Activated B cell treated with CpG ODN at 0.5 μM for 24 hours (primary cell): ENCODE measurements around the gene SETX. TPM values are rescaled to one million over a fixed set of nuclear protein-coding genes. Genes with fewer than 3 reads are reported as not detected.
A peak's percentile ranks its signal among the peaks of the same experiment; 100 is the strongest.

Experiments used
- ATAC-seq: fragments of 200-7000 bp; cut with Tn5 transposase; one replicate; pipeline ENCODE4 v1.10.0; 2021; ENCODE audit warnings: low read depth, mild to moderate bottlenecking, moderate library complexity
- CTCF ChIA-PET: fragments of 350-600 bp; sonication (Branson Sonifier 250); formaldehyde crosslinking; loops from one replicate; lab custom pipeline; 2021; ENCODE audit warnings: antibody characterized with exemption; lab: Charles Lee
- POLR2A ChIA-PET: fragments of 350-600 bp; sonication (Branson Sonifier 250); formaldehyde crosslinking; loops from one replicate; lab custom pipeline; 2021; ENCODE audit warnings: antibody characterized with exemption; lab: Charles Lee
- DNase-seq: peaks from one replicate; pipeline ENCODE4 v3.0.0; 2022
- H3K27ac Mint-ChIP-seq: one replicate; pipeline ENCODE4 v1.8.0; 2020; ENCODE audit warnings: mixed read lengths
- H3K27me3 Mint-ChIP-seq: one replicate; pipeline ENCODE4 v1.8.0; 2021; ENCODE audit warnings: mixed read lengths
- H3K36me3 Mint-ChIP-seq: one replicate; pipeline ENCODE4 v1.8.0; 2021; ENCODE audit warnings: low read depth, mixed read lengths
- H3K4me1 Mint-ChIP-seq: one replicate; pipeline ENCODE4 v1.8.0; 2021; ENCODE audit warnings: mixed read lengths
- H3K4me3 Mint-ChIP-seq: one replicate; pipeline ENCODE4 v1.8.0; 2020; ENCODE audit warnings: mild to moderate bottlenecking, mixed read lengths
- H3K9me3 Mint-ChIP-seq: one replicate; pipeline ENCODE4 v1.8.0; 2020; ENCODE audit warnings: mixed read lengths
- CTCF ChIP-seq: fragments of 200-600 bp; IDR thresholded peaks from one replicate; pipeline ENCODE4 v1.8.0; 2022; ENCODE audit warnings: antibody characterized with exemption, mild to moderate bottlenecking
- intact Hi-C: fragments of 100-400 bp; cut with micrococcal nuclease; formaldehyde crosslinking; loops from one replicate; pipeline ENCODE4 v1.15.1; 2024
- total RNA-seq: library from RNA; stranded (reverse); gene quantifications from 2 replicates; pipeline ENCODE4 v1.2.3, GENCODE V29; 2022

Gene SETX
- total RNA-seq, 1 donor from 2014 or later: 109 TPM

GRCh38 chr9:132366481-132366880 is 11.7 kb upstream of the SETX start:
- intact Hi-C loops: no loop called here
- Mint-ChIP-seq H3K4me3 (no peak overlapping the region), H3K9me3 (no peaks in the 10 kb centered on the region), H3K27ac (no peak overlapping the region), H3K36me3 (no peaks in the 10 kb centered on the region), H3K4me1 (peaks cover 12% of the 10 kb centered on the region), H3K27me3 (no peaks in the 10 kb centered on the region)
- TF ChIP-seq CTCF: no peak
- POLR2A ChIA-PET: interaction anchor here (1.0 to 1.3 kb wide), 2 partner anchors 15 to 17 kb away, joined by 5 to 7 read pairs; no protein-coding TSS in a partner anchor
- DNase-seq (no peak), ATAC-seq (no peak)
- CTCF ChIA-PET: no interaction called here

- no peaks in the 10 kb centered on the region for H3K36me3 Mint-ChIP-seq
Measured at GRCh38 chr9:132365986-132366385, 11.2 kb upstream of the SETX start.

GRCh38 chr9:132364068-132364467 is 9.3 kb upstream of the SETX start:
- CTCF ChIA-PET: no interaction called here
- peaks cover 10% of the 10 kb centered on the region for H3K4me1 Mint-ChIP-seq
- H3K9me3 Mint-ChIP-seq: no peaks in the 10 kb centered on the region
- DNase-seq: no peak
- POLR2A ChIA-PET: interaction anchor here (1.3 kb wide), 1 partner anchor 9 kb away, joined by 4 read pairs; the partner anchor contains the start of gene SETX
- no peak overlapping the region for H3K27ac Mint-ChIP-seq
- intact Hi-C loops: no loop called here
- H3K36me3 Mint-ChIP-seq: no peaks in the 10 kb centered on the region
- H3K4me3 Mint-ChIP-seq: no peak overlapping the region
- ATAC-seq: no peak
- TF ChIP-seq CTCF: no peak
- H3K27me3 Mint-ChIP-seq: no peaks in the 10 kb centered on the region

More at GRCh38 chr9:132365986-132366385, 11.2 kb upstream of the SETX start:
- Mint-ChIP-seq H3K27ac (peak overlapping the region; percentile 72), H3K4me3 (no peak overlapping the region), H3K27me3 (no peaks in the 10 kb centered on the region), H3K4me1 (peaks cover 11% of the 10 kb centered on the region), H3K9me3 (no peaks in the 10 kb centered on the region)
- no peak for TF ChIP-seq CTCF
- intact Hi-C loops: no loop called here
- POLR2A ChIA-PET: interaction anchor here (1.0 to 1.3 kb wide), 4 partner anchors 8 to 18 kb away, joined by 3 to 7 read pairs (median 6); partner anchors contain the start of gene SETX
- CTCF ChIA-PET: interaction anchor here (0.7 to 0.8 kb wide), 2 partner anchors 9 to 11 kb away, joined by 3 read pairs; partner anchors contain the start of gene SETX
- ATAC-seq: no peak
- DNase-seq: no peak

- H3K27me3 Mint-ChIP-seq: no peaks in the 10 kb centered on the region
- ChIA-PET POLR2A (interaction anchor here (1.6 kb wide), 1 partner anchor 24 kb away, joined by 5 read pairs; no protein-coding TSS in a partner anchor), CTCF (no interaction called here)
- no peak for ATAC-seq
- no peak overlapping the region for H3K27ac Mint-ChIP-seq
- peaks cover 3% of the 10 kb centered on the region for H3K9me3 Mint-ChIP-seq
- intact Hi-C loops: loop anchor here (10.0 kb wide), 1 partner anchor 963 kb away; the partner anchor contains the start of gene PRRC2B
- peaks cover 30% of the 10 kb centered on the region for H3K4me1 Mint-ChIP-seq
- no peak for TF ChIP-seq CTCF
- H3K4me3 Mint-ChIP-seq: no peak overlapping the region
- no peak for DNase-seq
- H3K36me3 Mint-ChIP-seq: peaks cover 20% of the 10 kb centered on the region
Measured at GRCh38 chr9:132357764-132358163, 3.0 kb upstream of the SETX start.

GRCh38 chr9:132356324-132356924 is 1.6 kb upstream of the SETX start:
- Mint-ChIP-seq H3K27ac (peak overlapping the region; percentile 63), H3K36me3 (peaks cover 33% of the 10 kb centered on the region), H3K9me3 (peaks cover 3% of the 10 kb centered on the region), H3K4me1 (peaks cover 43% of the 10 kb centered on the region), H3K27me3 (no peaks in the 10 kb centered on the region), H3K4me3 (no peak overlapping the region)
- intact Hi-C loops: loop anchor here (10.0 kb wide), 1 partner anchor 962 kb away; the partner anchor contains the start of gene PRRC2B
- CTCF ChIA-PET: interaction anchor here (6.3 kb wide), 1 partner anchor 26 kb away, joined by 57 read pairs; no protein-coding TSS in a partner anchor
- no peak for DNase-seq
- TF ChIP-seq CTCF: no peak
- POLR2A ChIA-PET: interaction anchor here (0.7 to 9.7 kb wide), 5 partner anchors 17 to 674 kb away, joined by 4 to 527 read pairs (median 10); partner anchors contain the start of gene GTF3C5
- ATAC-seq: no peak
